HEK293 (cell line): ENCODE data around the gene ZNF473.
A peak's percentile ranks its signal among the peaks of the same experiment; 100 is the strongest.

Experiments
- BCL11A ChIP-seq: fragments of 450-650 bp; formaldehyde crosslinking; IDR thresholded peaks from 2 replicates; pipeline ENCODE4 v1.5.1; 2016; ENCODE audit warnings: low read depth, missing biosample characterization, missing genetic modification characterization
- GLIS1 ChIP-seq: fragments of 450-650 bp; formaldehyde crosslinking; IDR thresholded peaks from 2 replicates; pipeline ENCODE4 v1.5.1; 2016; ENCODE audit warnings: missing biosample characterization, missing genetic modification characterization
- KLF16 ChIP-seq: fragments of 450-650 bp; formaldehyde crosslinking; IDR thresholded peaks from 2 replicates; pipeline ENCODE4 v1.5.1; 2017; ENCODE audit warnings: missing biosample characterization, missing genetic modification characterization
- KLF8 ChIP-seq: fragments of 450-650 bp; formaldehyde crosslinking; IDR thresholded peaks from 2 replicates; pipeline ENCODE4 v1.5.1; 2016; ENCODE audit warnings: missing biosample characterization, missing genetic modification characterization
- MYNN ChIP-seq: fragments of 450-650 bp; formaldehyde crosslinking; IDR thresholded peaks from 2 replicates; pipeline ENCODE4 v1.5.1; 2016; ENCODE audit warnings: missing biosample characterization, missing genetic modification characterization, borderline replicate concordance
- PRDM10 ChIP-seq: fragments of 450-650 bp; formaldehyde crosslinking; IDR thresholded peaks from 2 replicates; pipeline ENCODE4 v1.5.1; 2016; ENCODE audit warnings: missing biosample characterization, missing genetic modification characterization
- PRDM4 ChIP-seq: fragments of 450-650 bp; formaldehyde crosslinking; IDR thresholded peaks from 2 replicates; pipeline ENCODE4 v1.5.1; 2017; ENCODE audit warnings: missing biosample characterization, missing genetic modification characterization
- TRIM28 ChIP-seq: IDR thresholded peaks from 2 replicates; pipeline ENCODE4 v1.6.1; 2011; ENCODE audit warnings: low read length, control low read depth, borderline replicate concordance
- ZBTB17 ChIP-seq: fragments of 450-650 bp; formaldehyde crosslinking; IDR thresholded peaks from 2 replicates; pipeline ENCODE4 v1.5.1; 2016; ENCODE audit warnings: missing biosample characterization, missing genetic modification characterization
- ZBTB48 ChIP-seq: fragments of 450-650 bp; formaldehyde crosslinking; IDR thresholded peaks from 2 replicates; pipeline ENCODE4 v1.5.1; 2016; ENCODE audit warnings: missing biosample characterization, missing genetic modification characterization
- ZFHX2 ChIP-seq: fragments of 450-650 bp; formaldehyde crosslinking; conservative IDR thresholded peaks from 2 replicates; pipeline ENCODE4 v1.5.1; 2016; ENCODE audit warnings: missing biosample characterization, missing genetic modification characterization
- ZFP37 ChIP-seq: fragments of 450-650 bp; formaldehyde crosslinking; IDR thresholded peaks from 2 replicates; pipeline ENCODE4 v1.5.1; 2016; ENCODE audit warnings: missing biosample characterization, missing genetic modification characterization
- ZNF10 ChIP-seq: fragments of 450-650 bp; formaldehyde crosslinking; IDR thresholded peaks from 2 replicates; pipeline ENCODE4 v1.5.1; 2017; ENCODE audit warnings: missing biosample characterization, missing genetic modification characterization
- ZNF2 ChIP-seq: fragments of 450-650 bp; formaldehyde crosslinking; IDR thresholded peaks from 2 replicates; pipeline ENCODE4 v1.5.1; 2016; ENCODE audit warnings: missing biosample characterization, missing genetic modification characterization
- ZNF24 ChIP-seq: fragments of 450-650 bp; formaldehyde crosslinking; IDR thresholded peaks from 2 replicates; pipeline ENCODE4 v1.5.1; 2016; ENCODE audit warnings: missing biosample characterization, missing genetic modification characterization
- ZNF248 ChIP-seq: fragments of 450-650 bp; formaldehyde crosslinking; IDR thresholded peaks from 2 replicates; pipeline ENCODE4 v1.5.1; 2017; ENCODE audit warnings: missing biosample characterization, missing genetic modification characterization
- ZNF335 ChIP-seq: fragments of 450-650 bp; formaldehyde crosslinking; conservative IDR thresholded peaks from 2 replicates; pipeline ENCODE4 v1.5.1; 2016; ENCODE audit warnings: missing biosample characterization, missing genetic modification characterization
- ZNF354C ChIP-seq: fragments of 450-650 bp; formaldehyde crosslinking; IDR thresholded peaks from 2 replicates; pipeline ENCODE4 v1.5.1; 2016; ENCODE audit warnings: missing biosample characterization, missing genetic modification characterization, low read depth, borderline replicate concordance
- ZNF391 ChIP-seq: fragments of 450-650 bp; formaldehyde crosslinking; IDR thresholded peaks from 2 replicates; pipeline ENCODE4 v1.5.1; 2016; ENCODE audit warnings: low read depth, missing biosample characterization, missing genetic modification characterization, borderline replicate concordance
- ZNF501 ChIP-seq: fragments of 450-650 bp; formaldehyde crosslinking; IDR thresholded peaks from 2 replicates; pipeline ENCODE4 v1.5.1; 2016; ENCODE audit warnings: missing biosample characterization, missing genetic modification characterization
- ZNF514 ChIP-seq: fragments of 450-650 bp; formaldehyde crosslinking; IDR thresholded peaks from 2 replicates; pipeline ENCODE4 v1.5.1; 2016; ENCODE audit warnings: missing biosample characterization, missing genetic modification characterization
- ZNF558 ChIP-seq: fragments of 450-650 bp; formaldehyde crosslinking; IDR thresholded peaks from 2 replicates; pipeline ENCODE4 v1.5.1; 2016; ENCODE audit warnings: missing biosample characterization, missing genetic modification characterization
- ZNF580 ChIP-seq: fragments of 450-650 bp; formaldehyde crosslinking; IDR thresholded peaks from 2 replicates; pipeline ENCODE4 v1.5.1; 2016; ENCODE audit warnings: missing biosample characterization, missing genetic modification characterization
- ZNF692 ChIP-seq: fragments of 450-650 bp; formaldehyde crosslinking; IDR thresholded peaks from 2 replicates; pipeline ENCODE4 v1.5.1; 2016; ENCODE audit warnings: missing biosample characterization, missing genetic modification characterization
- ZSCAN30 ChIP-seq: fragments of 450-650 bp; IDR thresholded peaks from 2 replicates; pipeline ENCODE4 v1.5.1; 2018; ENCODE audit warnings: missing biosample characterization, mild to moderate bottlenecking, missing genetic modification characterization, moderate library complexity

ZNF473 gene

GRCh38 chr19:50025794-50026549 lies at the start of gene ZNF473 (continued):
- TF ChIP-seq PRDM4 (tag by site-specific recombination), result peak; percentile 28; the same call in 1 of the 2 replicates
- 0 out of 2 replicates have a peak, but pooled peaks have one; percentile 7 for TF ChIP-seq PRDM10 (tag by site-specific recombination)
- TF ChIP-seq ZNF335, result peak; percentile 99
- peak; percentile 34; the same call in 1 of the 2 replicates for TF ChIP-seq KLF8
- TF ChIP-seq ZSCAN30 (tag by site-specific recombination), result peak; percentile 69; the same call in 1 of the 2 replicates
- no peak for TF ChIP-seq ZNF514 (tag by site-specific recombination)
- TF ChIP-seq ZNF248, result no peak
- peak; percentile 62; the same call in 1 of the 2 replicates for TF ChIP-seq MYNN
- TF ChIP-seq ZNF10, result 0 out of 2 replicates have a peak, but pooled peaks have one; percentile 25
- TF ChIP-seq ZNF501, result peak; percentile 90
- TF ChIP-seq ZNF24 (tag by site-specific recombination), result peak; percentile 80; the same call in 1 of the 2 replicates
- TF ChIP-seq KLF16, result peak; percentile 75
- TF ChIP-seq ZNF354C, result no peak
- peak; percentile 26; the same call in 1 of the 2 replicates for TF ChIP-seq GLIS1 (tag by site-specific recombination)
- TF ChIP-seq ZNF580, result 0 out of 2 replicates have a peak, but pooled peaks have one; percentile 43
- peak; percentile 85 for TF ChIP-seq ZNF692
- no peak for TF ChIP-seq ZNF558
- TF ChIP-seq ZFHX2, result 0 out of 2 replicates have a peak, but pooled peaks have one; percentile 13
- no peak for TF ChIP-seq BCL11A
- peak; percentile 71; the same call in 1 of the 2 replicates for TF ChIP-seq ZFP37
- TF ChIP-seq ZBTB17 (tag by site-specific recombination), result peak; percentile 63; the same call in 1 of the 2 replicates
- peak; percentile 50; the same call in 1 of the 2 replicates for TF ChIP-seq TRIM28
- 0 out of 2 replicates have a peak, but pooled peaks have one; percentile 28 for TF ChIP-seq ZNF2 (tag by site-specific recombination)
- peak; percentile 83 for TF ChIP-seq ZBTB48
- TF ChIP-seq ZNF391, result no peak
